Measurements from ENCODE around the gene SMAD4. TPM values are rescaled to one million over a fixed set of nuclear protein-coding genes. Genes with fewer than 3 reads are reported as not detected.
A peak's percentile ranks its signal among the peaks of the same experiment; 100 is the strongest.

SMAD4 gene
- total RNA-seq, 2 donors from 2014 or later, result 132 to 133 TPM

DNA sequence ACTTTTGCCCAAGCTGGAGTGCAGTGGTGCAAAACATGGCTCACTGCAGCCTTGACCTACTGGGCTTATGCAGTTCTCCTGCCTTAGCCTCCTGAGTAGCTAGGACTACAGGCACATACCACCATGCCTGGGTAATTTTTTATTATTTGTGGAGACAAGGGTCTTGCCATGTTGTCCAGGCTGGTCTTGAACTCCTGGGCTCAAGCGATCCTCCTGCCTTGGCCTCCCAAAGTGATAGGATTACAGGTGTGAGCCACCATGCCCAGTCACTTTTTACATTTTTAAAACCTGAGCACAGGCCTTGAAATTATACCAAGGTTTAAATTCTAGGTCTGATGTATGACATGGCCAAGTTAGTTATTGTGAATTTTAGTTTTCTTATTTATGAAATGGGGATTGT is 18.2 kb downstream of the SMAD4 start:
- WGBS, 2 experiments (ENCODE audit: insufficient coverage in 1 of 2, insufficient read length in 1 of 2), result 94 to 100% methylated on average over 1 of the region's 1 CpG
- no peak overlapping the region for H3K4me3 Mint-ChIP-seq
- DNase-seq, result no peak
- H3K27me3 Mint-ChIP-seq (ENCODE audit: insufficient read depth), result no peaks in the 10 kb centered on the region
- H3K4me1 ChIP-seq (ENCODE audit: control insufficient read depth, insufficient read depth, low read length), result no peaks in the 10 kb centered on the region
- peaks cover 39% of the 10 kb centered on the region for H3K36me3 Mint-ChIP-seq (ENCODE audit: low read depth)
- no peak overlapping the region for H3K27ac Mint-ChIP-seq
- H3K36me3 ChIP-seq (ENCODE audit: control insufficient read depth, insufficient read depth, low read length), result peaks cover 61% of the 10 kb centered on the region
- H3K4me1 Mint-ChIP-seq, result peaks cover 30% of the 10 kb centered on the region
- H3K27ac ChIP-seq (ENCODE audit: low read depth, low read length), result no peak overlapping the region
- TF ChIP-seq, protein P1, sequence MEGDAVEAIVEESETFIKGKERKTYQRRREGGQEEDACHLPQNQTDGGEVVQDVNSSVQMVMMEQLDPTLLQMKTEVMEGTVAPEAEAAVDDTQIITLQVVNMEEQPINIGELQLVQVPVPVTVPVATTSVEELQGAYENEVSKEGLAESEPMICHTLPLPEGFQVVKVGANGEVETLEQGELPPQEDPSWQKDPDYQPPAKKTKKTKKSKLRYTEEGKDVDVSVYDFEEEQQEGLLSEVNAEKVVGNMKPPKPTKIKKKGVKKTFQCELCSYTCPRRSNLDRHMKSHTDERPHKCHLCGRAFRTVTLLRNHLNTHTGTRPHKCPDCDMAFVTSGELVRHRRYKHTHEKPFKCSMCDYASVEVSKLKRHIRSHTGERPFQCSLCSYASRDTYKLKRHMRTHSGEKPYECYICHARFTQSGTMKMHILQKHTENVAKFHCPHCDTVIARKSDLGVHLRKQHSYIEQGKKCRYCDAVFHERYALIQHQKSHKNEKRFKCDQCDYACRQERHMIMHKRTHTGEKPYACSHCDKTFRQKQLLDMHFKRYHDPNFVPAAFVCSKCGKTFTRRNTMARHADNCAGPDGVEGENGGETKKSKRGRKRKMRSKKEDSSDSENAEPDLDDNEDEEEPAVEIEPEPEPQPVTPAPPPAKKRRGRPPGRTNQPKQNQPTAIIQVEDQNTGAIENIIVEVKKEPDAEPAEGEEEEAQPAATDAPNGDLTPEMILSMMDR (conservative IDR thresholded peaks at IDR 0.05), result no peak
- no peak overlapping the region for H3K4me3 ChIP-seq (ENCODE audit: low read length)
- no peaks in the 10 kb centered on the region for H3K9me3 ChIP-seq (ENCODE audit: control insufficient read depth, low read length)
- no peaks in the 10 kb centered on the region for H3K9me3 Mint-ChIP-seq
- no peak overlapping the region for H3K9ac ChIP-seq (ENCODE audit: extremely low read depth, low read length, poor library complexity, severe bottlenecking)
- no peaks in the 10 kb centered on the region for H3K27me3 ChIP-seq (ENCODE audit: control insufficient read depth, insufficient read depth, low read length, poor library complexity, severe bottlenecking)

DNA sequence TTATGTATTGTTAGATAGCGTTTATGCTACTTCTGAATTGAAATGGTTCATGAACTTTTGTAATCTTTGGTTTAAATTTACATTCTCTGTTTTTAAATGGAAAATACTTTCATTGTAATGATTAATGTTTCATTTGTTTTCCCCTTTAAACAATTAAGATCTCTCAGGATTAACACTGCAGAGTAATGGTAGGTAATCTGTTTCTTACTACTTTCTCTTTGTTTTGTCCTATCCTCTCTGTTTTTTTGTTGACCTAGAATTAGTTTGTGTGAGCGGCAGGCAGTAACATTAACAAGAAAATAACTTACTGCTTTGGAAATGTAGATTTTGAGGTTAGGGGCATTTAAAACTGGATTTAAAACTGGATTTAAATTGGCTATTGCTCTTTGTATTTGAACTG is 19.1 kb downstream of the SMAD4 start:
- H3K9ac ChIP-seq (ENCODE audit: extremely low read depth, low read length, poor library complexity, severe bottlenecking), result no peak overlapping the region
- Mint-ChIP-seq H3K4me3 (peak overlapping the region; percentile 2), H3K27ac (peak overlapping the region; percentile 85), H3K36me3 (ENCODE audit: low read depth) (peaks cover 39% of the 10 kb centered on the region), H3K9me3 (no peaks in the 10 kb centered on the region), H3K4me1 (peaks cover 38% of the 10 kb centered on the region), H3K27me3 (ENCODE audit: insufficient read depth) (no peaks in the 10 kb centered on the region)
- H3K27ac ChIP-seq (ENCODE audit: low read depth, low read length), result no peak overlapping the region
- H3K27me3 ChIP-seq (ENCODE audit: control insufficient read depth, insufficient read depth, low read length, poor library complexity, severe bottlenecking), result no peaks in the 10 kb centered on the region
- H3K4me1 ChIP-seq (ENCODE audit: control insufficient read depth, insufficient read depth, low read length), result no peaks in the 10 kb centered on the region
- TF ChIP-seq, protein P1 (conservative IDR thresholded peaks at IDR 0.05), result no peak
- 89 to 100% methylated on average over 1 to 2 of the region's 2 CpGs for WGBS, 2 experiments (ENCODE audit: insufficient coverage in 1 of 2, insufficient read length in 1 of 2)
- no peak for DNase-seq
- no peak overlapping the region for H3K4me3 ChIP-seq (ENCODE audit: low read length)
- peaks cover 63% of the 10 kb centered on the region for H3K36me3 ChIP-seq (ENCODE audit: control insufficient read depth, insufficient read depth, low read length)
- H3K9me3 ChIP-seq (ENCODE audit: control insufficient read depth, low read length), result no peaks in the 10 kb centered on the region

DNA sequence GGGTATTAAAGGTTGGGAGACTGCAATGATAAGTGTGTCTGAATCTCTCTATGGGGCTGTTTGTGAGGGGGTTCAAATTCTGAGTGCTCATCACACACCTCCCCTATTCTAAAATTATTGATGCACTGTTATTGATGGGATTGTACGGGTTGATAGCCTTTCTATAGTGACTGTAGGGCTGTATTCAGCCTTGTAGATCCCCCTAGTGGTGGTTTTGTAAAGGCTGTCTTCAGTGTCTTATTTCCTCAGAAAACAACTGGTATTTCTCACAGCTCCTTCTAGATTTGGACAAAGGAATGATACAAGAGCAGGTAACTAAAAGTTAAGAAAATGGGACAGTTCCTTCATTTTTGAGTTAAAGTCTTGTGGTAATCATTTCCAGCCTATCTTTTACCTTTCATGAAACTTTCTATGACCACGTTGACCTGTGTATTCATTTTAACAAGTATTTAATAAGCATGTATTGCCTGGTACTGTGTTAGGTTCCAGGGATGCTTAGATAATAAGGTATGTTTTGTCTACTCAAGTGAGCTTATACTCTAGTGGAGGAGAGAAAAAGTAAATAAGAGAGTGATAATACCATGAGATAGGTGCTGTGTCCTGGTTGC is 21.2 kb downstream of the SMAD4 start:
- Histone ChIP-seq H3K4me3 (ENCODE audit: low read length) (no peak overlapping the region), H3K4me1 (ENCODE audit: control insufficient read depth, insufficient read depth, low read length) (no peaks in the 10 kb centered on the region), H3K9me3 (ENCODE audit: control insufficient read depth, low read length) (no peaks in the 10 kb centered on the region), H3K27me3 (ENCODE audit: control insufficient read depth, insufficient read depth, low read length, poor library complexity, severe bottlenecking) (no peaks in the 10 kb centered on the region), H3K27ac (ENCODE audit: low read depth, low read length) (no peak overlapping the region), H3K9ac (ENCODE audit: extremely low read depth, low read length, poor library complexity, severe bottlenecking) (no peak overlapping the region), H3K36me3 (ENCODE audit: control insufficient read depth, insufficient read depth, low read length) (peaks cover 81% of the 10 kb centered on the region)
- no peak for DNase-seq
- no peak overlapping the region for H3K27ac Mint-ChIP-seq
- H3K9me3 Mint-ChIP-seq, result no peaks in the 10 kb centered on the region
- H3K4me3 Mint-ChIP-seq, result no peak overlapping the region
- H3K4me1 Mint-ChIP-seq, result peaks cover 32% of the 10 kb centered on the region
- TF ChIP-seq, protein P1 (conservative IDR thresholded peaks at IDR 0.05), result peak; percentile 96
- no peaks in the 10 kb centered on the region for H3K27me3 Mint-ChIP-seq (ENCODE audit: insufficient read depth)
- peaks cover 52% of the 10 kb centered on the region for H3K36me3 Mint-ChIP-seq (ENCODE audit: low read depth)
- WGBS, 2 experiments (ENCODE audit: insufficient coverage in 1 of 2, insufficient read length in 1 of 2), result 56% methylated on average over 2 of the region's 2 CpGs; no CpG with 5 or more reads in 1 of the 2 experiments
